HepG2 (cell line): ENCODE measurements around the gene STAT1. TPM values are rescaled to one million over a fixed set of nuclear protein-coding genes. Genes with fewer than 3 reads are reported as not detected.

ENCODE experiments used
- ARID2 ChIP-seq: sonication (generic); formaldehyde crosslinking; IDR thresholded peaks from 2 replicates; pipeline ENCODE4 v1.8.1; 2022; ENCODE audit warnings: mild to moderate bottlenecking, missing genetic modification reagents, borderline replicate concordance
- ATM ChIP-seq: fragments of 450-650 bp; IDR thresholded peaks from 2 replicates; pipeline ENCODE4 v1.7.1; 2017; ENCODE audit warnings: mild to moderate bottlenecking, borderline replicate concordance
- BRD4 ChIP-seq: sonication (generic); formaldehyde crosslinking; IDR thresholded peaks from 2 replicates; pipeline ENCODE4 v1.4.0; 2020; ENCODE audit warnings: missing genetic modification reagents
- CBX5 ChIP-seq: sonication (generic); formaldehyde crosslinking; IDR thresholded peaks from 2 replicates; pipeline ENCODE4 v1.4.0; 2020; ENCODE audit warnings: missing genetic modification reagents, borderline replicate concordance
- CSRNP2 ChIP-seq: sonication (generic); formaldehyde crosslinking; conservative IDR thresholded peaks from 2 replicates; pipeline ENCODE4 v1.8.0; 2022; ENCODE audit warnings: low read depth, missing genetic modification reagents
- EHMT2 ChIP-seq: fragments of 200-600 bp; sonication (generic); IDR thresholded peaks from 2 replicates; pipeline ENCODE4 v1.7.0; 2017; ENCODE audit warnings: antibody characterized with exemption, low read depth, low read length, borderline replicate concordance
- FOXK2 ChIP-seq: fragments of 450-650 bp; IDR thresholded peaks from 2 replicates; pipeline ENCODE4 v1.6.1; 2016
- KLF11 ChIP-seq: IDR thresholded peaks from 2 replicates; pipeline ENCODE4 v1.6.1; 2016; ENCODE audit warnings: missing compliant biosample characterization
- NFIC ChIP-seq: IDR thresholded peaks from 2 replicates; pipeline ENCODE4 v1.6.1; 2012; ENCODE audit warnings: mild to moderate bottlenecking, low read length, inconsistent platforms
- POLR2A ChIP-seq, 2 experiments: IDR thresholded peaks; 2 replicates each; pipeline ENCODE4 v1.6.1; 2011; ENCODE audit warnings: low read depth in 2 of 2, low read length in 2 of 2, mild to moderate bottlenecking in 1 of 2, moderate library complexity in 1 of 2; ENCODE audit not compliant: insufficient read depth in 1 of 2
- SNAPC2 ChIP-seq: sonication (generic); formaldehyde crosslinking; IDR thresholded peaks from 2 replicates; pipeline ENCODE4 v1.8.1; 2022; ENCODE audit warnings: mild to moderate bottlenecking, missing genetic modification reagents
- SP4 ChIP-seq: sonication (generic); formaldehyde crosslinking; IDR thresholded peaks from 2 replicates; pipeline ENCODE4 v1.8.1; 2023; ENCODE audit warnings: mild to moderate bottlenecking, missing genetic modification reagents
- SP5 ChIP-seq: IDR thresholded peaks from 2 replicates; pipeline ENCODE4 v1.6.1; 2016; ENCODE audit warnings: low read depth, borderline replicate concordance
- TBL1XR1 ChIP-seq: fragments of 150-350 bp; IDR thresholded peaks from 2 replicates; pipeline ENCODE4 v1.6.1; 2014; ENCODE audit warnings: borderline replicate concordance, low read length; ENCODE audit not compliant: partially characterized antibody
- TRIM22 ChIP-seq: fragments of 450-650 bp; IDR thresholded peaks from 2 replicates; pipeline ENCODE4 v1.6.1; 2017
- ZBTB3 ChIP-seq: sonication (generic); formaldehyde crosslinking; IDR thresholded peaks from 2 replicates; pipeline ENCODE4 v1.4.0; 2020; ENCODE audit warnings: low read depth, mild to moderate bottlenecking, moderate library complexity, missing genetic modification reagents, borderline replicate concordance
- ZFP36L1 ChIP-seq: sonication (generic); formaldehyde crosslinking; IDR thresholded peaks from 2 replicates; pipeline ENCODE4 v1.8.0; 2022; ENCODE audit warnings: mild to moderate bottlenecking, missing genetic modification reagents, moderate library complexity
- ZFX ChIP-seq: sonication (generic); formaldehyde crosslinking; IDR thresholded peaks from 2 replicates; pipeline ENCODE4 v1.4.0; 2020; ENCODE audit warnings: mild to moderate bottlenecking, low read depth, missing genetic modification reagents, moderate library complexity
- ZNF253 ChIP-seq: sonication (generic); formaldehyde crosslinking; IDR thresholded peaks from 2 replicates; pipeline ENCODE4 v1.8.0; 2022; ENCODE audit warnings: mild to moderate bottlenecking, missing genetic modification reagents, borderline replicate concordance
- ZNF354B ChIP-seq: sonication (generic); formaldehyde crosslinking; IDR thresholded peaks from 2 replicates; pipeline ENCODE4 v1.8.0; 2022; ENCODE audit warnings: mild to moderate bottlenecking, missing genetic modification reagents
- ZNF501 ChIP-seq: sonication (generic); formaldehyde crosslinking; IDR thresholded peaks from 2 replicates; pipeline ENCODE4 v1.5.1; 2020; ENCODE audit warnings: mild to moderate bottlenecking, moderate library complexity, missing genetic modification reagents
- ZNF510 ChIP-seq: sonication (generic); formaldehyde crosslinking; IDR thresholded peaks from 2 replicates; pipeline ENCODE4 v1.4.0; 2020; ENCODE audit warnings: low read depth, mild to moderate bottlenecking, missing genetic modification reagents
- ZNF629 ChIP-seq: sonication (generic); formaldehyde crosslinking; conservative IDR thresholded peaks from 2 replicates; pipeline ENCODE4 v1.5.0; 2020; ENCODE audit warnings: missing genetic modification reagents
- ZNF761 ChIP-seq: sonication (generic); formaldehyde crosslinking; conservative IDR thresholded peaks from 2 replicates; pipeline ENCODE4 v1.4.0; 2020; ENCODE audit warnings: mild to moderate bottlenecking, missing genetic modification reagents
- ZNF816 ChIP-seq: sonication (generic); formaldehyde crosslinking; IDR thresholded peaks from 2 replicates; pipeline ENCODE4 v1.8.0; 2022; ENCODE audit warnings: missing genetic modification reagents, mild to moderate bottlenecking, borderline replicate concordance
- ZNF839 ChIP-seq: sonication (generic); formaldehyde crosslinking; IDR thresholded peaks from 2 replicates; pipeline ENCODE4 v1.4.0; 2020; ENCODE audit warnings: missing genetic modification reagents, mild to moderate bottlenecking, borderline replicate concordance
- ZSCAN25 ChIP-seq: sonication (generic); formaldehyde crosslinking; IDR thresholded peaks from 2 replicates; pipeline ENCODE4 v1.8.0; 2022; ENCODE audit warnings: mild to moderate bottlenecking, missing genetic modification reagents
- polyA plus RNA-seq, 8 experiments: library from polyadenylated mRNA; depleted of rRNA in 3 of 8; stranded (reverse) in 7 of 8; unstranded in 1 of 8; fragments of >200 nt; fragmentation: Illumina TruSeq in 4 of 8; extraction: Trizol in 4 of 8; gene quantifications; 2 replicates each; pipeline versions ENCODE4 v1.2.1 to v1.2.3, GENCODE V29; 2011 to 2016; ENCODE audit warnings: low read depth in 4 of 8, missing spikeins in 1 of 8, mixed read lengths in 1 of 8; ENCODE audit not compliant: insufficient read depth in 1 of 8
- total RNA-seq, 5 experiments: library from RNA; depleted of rRNA; stranded (reverse); fragments of >200 nt; fragmentation: Illumina TruSeq; extraction: Trizol; gene quantifications; 2 replicates each; pipeline ENCODE4 v1.2.3, GENCODE V29; 2016; ENCODE audit warnings: low read depth in 1 of 5
- TF ChIP-seq, protein P1 (sequence below): sonication (generic); formaldehyde crosslinking; IDR thresholded peaks from 2 replicates; pipeline ENCODE4 v1.8.1; 2023; ENCODE audit warnings: mild to moderate bottlenecking, missing genetic modification reagents, borderline replicate concordance
- TF ChIP-seq, protein P2 (sequence below): sonication (generic); formaldehyde crosslinking; IDR thresholded peaks from 2 replicates; pipeline ENCODE4 v1.5.0; 2020; ENCODE audit warnings: mild to moderate bottlenecking, missing genetic modification reagents, moderate library complexity

STAT1 gene
- total and polyA plus RNA-seq, 2 of the 13 experiments (the other 11 are each of a cell fraction or from before 2014, with no cell fraction given), result 21.8 to 59.6 TPM

GRCh38 chr2:191020221-191020741, 6.3 kb upstream of the STAT1 start (continued):
- TF ChIP-seq CSRNP2 (CRISPR knock-in tag) (peak; percentile 98), ZNF629 (peak; percentile 66), ZNF501 (peak; percentile 99), ZNF354B (CRISPR knock-in tag) (peak; percentile 98), SP4 (CRISPR knock-in tag) (peak; percentile 98), CBX5 (CRISPR knock-in tag) (peak; percentile 100), POLR2A (IDR thresholded peaks at IDR 0.05; ENCODE audit: insufficient read depth in 1 of 2, low read depth in 2 of 2, low read length in 2 of 2) (peak; percentile 96 to 99), BRD4 (CRISPR knock-in tag) (no peak; the same call in none of the 2 replicates), TRIM22 (no peak), KLF11 (CRISPR knock-in tag) (peak; percentile 99), ZNF253 (CRISPR knock-in tag) (peak; percentile 99), NFIC (0 out of 2 replicates have a peak, but pooled peaks have one; percentile 22), ZBTB3 (no peak; the same call in 1 of the 2 replicates), SNAPC2 (CRISPR knock-in tag) (peak; percentile 98), ZNF761 (CRISPR knock-in tag) (peak; percentile 96), EHMT2 (no peak; the same call in 1 of the 2 replicates), ZNF510 (peak; percentile 94), ZFP36L1 (CRISPR knock-in tag) (peak; percentile 100), ATM (no peak), SP5 (CRISPR knock-in tag) (peak; percentile 99), FOXK2 (peak; percentile 92), ZNF839 (CRISPR knock-in tag) (peak; percentile 99), ARID2 (CRISPR knock-in tag) (peak; percentile 100), TBL1XR1 (peak; percentile 92), ZNF816 (peak; percentile 99), ZSCAN25 (peak; percentile 70; the same call in 1 of the 2 replicates), ZFX (CRISPR knock-in tag) (peak; percentile 52)
- TF ChIP-seq, protein P1, sequence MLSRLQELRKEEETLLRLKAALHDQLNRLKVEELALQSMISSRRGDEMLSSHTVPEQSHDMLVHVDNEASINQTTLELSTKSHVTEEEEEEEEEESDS, result peak; percentile 96
- TF ChIP-seq, protein P2, sequence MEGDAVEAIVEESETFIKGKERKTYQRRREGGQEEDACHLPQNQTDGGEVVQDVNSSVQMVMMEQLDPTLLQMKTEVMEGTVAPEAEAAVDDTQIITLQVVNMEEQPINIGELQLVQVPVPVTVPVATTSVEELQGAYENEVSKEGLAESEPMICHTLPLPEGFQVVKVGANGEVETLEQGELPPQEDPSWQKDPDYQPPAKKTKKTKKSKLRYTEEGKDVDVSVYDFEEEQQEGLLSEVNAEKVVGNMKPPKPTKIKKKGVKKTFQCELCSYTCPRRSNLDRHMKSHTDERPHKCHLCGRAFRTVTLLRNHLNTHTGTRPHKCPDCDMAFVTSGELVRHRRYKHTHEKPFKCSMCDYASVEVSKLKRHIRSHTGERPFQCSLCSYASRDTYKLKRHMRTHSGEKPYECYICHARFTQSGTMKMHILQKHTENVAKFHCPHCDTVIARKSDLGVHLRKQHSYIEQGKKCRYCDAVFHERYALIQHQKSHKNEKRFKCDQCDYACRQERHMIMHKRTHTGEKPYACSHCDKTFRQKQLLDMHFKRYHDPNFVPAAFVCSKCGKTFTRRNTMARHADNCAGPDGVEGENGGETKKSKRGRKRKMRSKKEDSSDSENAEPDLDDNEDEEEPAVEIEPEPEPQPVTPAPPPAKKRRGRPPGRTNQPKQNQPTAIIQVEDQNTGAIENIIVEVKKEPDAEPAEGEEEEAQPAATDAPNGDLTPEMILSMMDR (CRISPR knock-in tag), result peak; percentile 37; the same call in 1 of the 2 replicates
